Liver (tissue), 9 donors: ENCODE measurements around the gene TRAPPC8. TPM values are rescaled to one million over a fixed set of nuclear protein-coding genes. Genes with fewer than 3 reads are reported as not detected.

ENCODE experiments used
- DNase-seq: peaks from one replicate; pipeline ENCODE4 v3.0.0-alpha.2; 2017; ENCODE audit warnings: low spot score
- H3K27ac ChIP-seq, 2 donors: one replicate each; pipeline ENCODE4 v1.7.0; 2013; ENCODE audit warnings: inconsistent platforms in 2 of 2, low read length in 2 of 2, control low read depth in 1 of 2, low read depth in 1 of 2, mild to moderate bottlenecking in 1 of 2
- H3K27me3 ChIP-seq, 4 donors: one replicate each; pipeline versions ENCODE4 v1.6.1 to v1.7.0; 2013; ENCODE audit warnings: low read length in 3 of 4, inconsistent platforms in 1 of 4, mild to moderate bottlenecking in 1 of 4, moderate library complexity in 1 of 4; ENCODE audit not compliant: control insufficient read depth in 4 of 4, insufficient read depth in 4 of 4
- H3K36me3 ChIP-seq, 4 donors: one replicate each; pipeline versions ENCODE4 v1.6.1 to v1.7.0; 2013; ENCODE audit warnings: low read length in 3 of 4, mild to moderate bottlenecking in 3 of 4, low read depth in 1 of 4, moderate library complexity in 1 of 4; ENCODE audit not compliant: control insufficient read depth in 4 of 4, insufficient read depth in 3 of 4
- H3K4me1 ChIP-seq, 4 donors: one replicate each; pipeline versions ENCODE4 v1.6.1 to v1.7.0; 2013; ENCODE audit warnings: low read length in 3 of 4, mild to moderate bottlenecking in 3 of 4, moderate library complexity in 1 of 4; ENCODE audit not compliant: control insufficient read depth in 4 of 4, insufficient read depth in 4 of 4
- H3K4me3 ChIP-seq, 3 donors: one replicate each; pipeline versions ENCODE4 v1.6.1 to v1.7.0; 2013; ENCODE audit warnings: low read length in 3 of 3, control low read depth in 1 of 3, low read depth in 1 of 3, mild to moderate bottlenecking in 1 of 3
- H3K9ac ChIP-seq, 2 donors: one replicate each; pipeline ENCODE4 v1.7.0; 2013; ENCODE audit warnings: low read length in 2 of 2, mild to moderate bottlenecking in 2 of 2, moderate library complexity in 2 of 2, control low read depth in 1 of 2, low read depth in 1 of 2
- H3K9me3 ChIP-seq, 4 donors: one replicate each; pipeline versions ENCODE4 v1.6.1 to v1.7.0; 2013; ENCODE audit warnings: low read length in 3 of 4; ENCODE audit not compliant: control insufficient read depth in 4 of 4
- ATF3 ChIP-seq: IDR thresholded peaks from 2 replicates; pipeline ENCODE4 v1.6.1; 2016; ENCODE audit warnings: antibody characterized with exemption
- EGR1 ChIP-seq, 2 donors: IDR thresholded peaks; 2 replicates each; pipeline ENCODE4 v1.6.1; 2016 to 2018; ENCODE audit warnings: antibody characterized with exemption in 2 of 2, low read depth in 2 of 2
- FOXA1 ChIP-seq: IDR thresholded peaks from 2 replicates; pipeline ENCODE4 v1.6.1; 2016; ENCODE audit warnings: antibody characterized with exemption
- FOXA2 ChIP-seq: IDR thresholded peaks from 2 replicates; pipeline ENCODE4 v1.6.1; 2016; ENCODE audit warnings: antibody characterized with exemption
- GABPA ChIP-seq, 2 donors: IDR thresholded peaks in 1 of 2; conservative IDR thresholded peaks in 1 of 2; 2 replicates each; pipeline ENCODE4 v1.6.1; 2016; ENCODE audit warnings: antibody characterized with exemption in 2 of 2, mild to moderate bottlenecking in 1 of 2, moderate library complexity in 1 of 2
- HNF4A ChIP-seq, 2 donors: conservative IDR thresholded peaks; 2 replicates each; pipeline ENCODE4 v1.6.1; 2016; ENCODE audit warnings: antibody characterized with exemption in 2 of 2, mild to moderate bottlenecking in 2 of 2
- HNF4G ChIP-seq: IDR thresholded peaks from 2 replicates; pipeline ENCODE4 v1.6.1; 2016; ENCODE audit warnings: antibody characterized with exemption
- JUND ChIP-seq, 2 donors: IDR thresholded peaks; 2 replicates each; pipeline ENCODE4 v1.6.1; 2016; ENCODE audit warnings: antibody characterized with exemption in 2 of 2
- MAX ChIP-seq: IDR thresholded peaks from 2 replicates; pipeline ENCODE4 v1.6.1; 2016; ENCODE audit warnings: antibody characterized with exemption
- NR2F2 ChIP-seq: IDR thresholded peaks from 2 replicates; pipeline ENCODE4 v1.6.1; 2016; ENCODE audit warnings: antibody characterized with exemption
- RAD21 ChIP-seq, 2 donors: IDR thresholded peaks; 2 replicates each; pipeline ENCODE4 v1.6.1; 2016; ENCODE audit warnings: antibody characterized with exemption in 2 of 2, mild to moderate bottlenecking in 2 of 2
- REST ChIP-seq: IDR thresholded peaks from 2 replicates; pipeline ENCODE4 v1.6.1; 2016; ENCODE audit warnings: antibody characterized with exemption, mild to moderate bottlenecking
- RXRA ChIP-seq, 2 donors: IDR thresholded peaks; 2 replicates each; pipeline ENCODE4 v1.6.1; 2017 to 2018; ENCODE audit warnings: antibody characterized with exemption in 2 of 2, mild to moderate bottlenecking in 1 of 2
- SP1 ChIP-seq: IDR thresholded peaks from 2 replicates; pipeline ENCODE4 v1.6.1; 2018; ENCODE audit warnings: antibody characterized with exemption, mild to moderate bottlenecking
- TAF1 ChIP-seq: conservative IDR thresholded peaks from 2 replicates; pipeline ENCODE4 v1.6.1; 2016; ENCODE audit warnings: antibody characterized with exemption, mild to moderate bottlenecking
- YY1 ChIP-seq: IDR thresholded peaks from 2 replicates; pipeline ENCODE4 v1.6.1; 2016; ENCODE audit warnings: antibody characterized with exemption, mild to moderate bottlenecking
- WGBS: extraction: QIAGEN DNeasy Blood & Tissue Kit; methylation state at CpG from one replicate; pipeline ENCODE4 v1.1.7; 2013; 5-methylcytosine and 5-hydroxymethylcytosine counted together
- polyA plus RNA-seq, 2 donors: library from polyadenylated mRNA; stranded (reverse) in 1 of 2; unstranded in 1 of 2; fragments of 200-250 nt in 1 of 2; fragments of >200 nt in 1 of 2; fragmentation: Nextera tagmentation in 1 of 2; extraction: Ambion mirVana in 1 of 2; gene quantifications; one replicate each; pipeline versions ENCODE4 v1.2.1 to v1.2.3, GENCODE V29; 2013 to 2015
- total RNA-seq, 2 donors: library from RNA; depleted of rRNA; stranded (reverse); fragments of >200 nt; gene quantifications; one replicate each; pipeline ENCODE4 v1.2.3, GENCODE V29; 2014
- TF ChIP-seq, protein P1 (sequence below): IDR thresholded peaks from 2 replicates; pipeline ENCODE4 v1.6.1; 2016; ENCODE audit warnings: antibody characterized with exemption
- TF ChIP-seq, protein P2 (sequence below): fragments of 150-350 bp; IDR thresholded peaks from 2 replicates; pipeline ENCODE4 v1.5.1; 2017; ENCODE audit warnings: improper control_type of control experiment, low read depth, low read length; ENCODE audit not compliant: missing input control
- donor health status: healthy.
- donor health status: healthy.
- donor health status: healthy.
- donor health status: healthy.
- donor health status: healthy.

TRAPPC8 gene
- total and polyA plus RNA-seq, 4 donors: 12.2 to 46.1 (median 29.5) TPM

DNA sequence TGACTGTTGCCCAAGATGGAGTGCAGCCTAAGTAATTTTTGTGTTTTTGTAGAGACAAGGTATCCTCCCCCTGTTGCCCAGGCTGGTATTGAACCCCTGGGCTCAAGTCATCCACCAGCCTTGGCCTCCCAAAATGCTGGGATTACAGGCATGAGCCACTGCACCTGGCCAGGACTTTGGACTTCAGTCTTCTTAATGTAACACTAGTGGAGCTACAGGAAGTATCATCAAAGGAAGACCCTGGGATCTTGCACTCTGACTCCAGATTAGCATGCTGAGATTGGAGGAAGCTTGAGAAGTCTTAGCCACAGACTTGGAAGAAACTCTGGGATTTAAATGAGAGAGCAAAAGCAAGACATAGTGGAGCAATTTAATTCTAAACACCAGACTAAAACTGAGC, 37.9 kb upstream of the TRAPPC8 start:
- H3K9me3 ChIP-seq: peaks cover 0 to 2% (median 0%) of the 10 kb centered on the region in 4 donors
- peaks cover 3 to 15% (median 10%) of the 10 kb centered on the region in 4 donors for H3K4me1 ChIP-seq
- no peak overlapping the region for H3K9ac ChIP-seq
- no peaks in the 10 kb centered on the region for H3K36me3 ChIP-seq
- H3K27ac ChIP-seq: no peak overlapping the region
- H3K4me3 ChIP-seq: no peak overlapping the region
- TF ChIP-seq YY1 (no peak), HNF4A (conservative IDR thresholded peaks at IDR 0.05) (peak in 1 of 2 donors; percentile 11), TAF1 (no peak), EGR1 (IDR thresholded peaks at IDR 0.05; ENCODE audit: low read depth in 2 of 2) (no peak)
- DNase-seq: no peak
- H3K27me3 ChIP-seq: no peaks in the 10 kb centered on the region

- 90% methylated on average over 2 of the region's 2 CpGs for WGBS
- no peak for DNase-seq
- H3K9ac ChIP-seq: no peak overlapping the region
- no peaks in the 10 kb centered on the region for H3K36me3 ChIP-seq
- peaks cover 3 to 15% (median 10%) of the 10 kb centered on the region in 4 donors for H3K4me1 ChIP-seq
- TF ChIP-seq HNF4G: no peak
- TF ChIP-seq REST: no peak
- no peaks in the 10 kb centered on the region for H3K27me3 ChIP-seq
- H3K27ac ChIP-seq: no peak overlapping the region
- peaks cover 0 to 5% (median under 1%) of the 10 kb centered on the region in 4 donors for H3K9me3 ChIP-seq
- no peak overlapping the region for H3K4me3 ChIP-seq
These were observed 36.8 kb upstream of the TRAPPC8 start for GRCh38 chr18:31979714-31980113.

- TF ChIP-seq REST: no peak
- no peak for TF ChIP-seq HNF4A (conservative IDR thresholded peaks at IDR 0.05)
- TF ChIP-seq ATF3: no peak
- TF ChIP-seq, protein P1, sequence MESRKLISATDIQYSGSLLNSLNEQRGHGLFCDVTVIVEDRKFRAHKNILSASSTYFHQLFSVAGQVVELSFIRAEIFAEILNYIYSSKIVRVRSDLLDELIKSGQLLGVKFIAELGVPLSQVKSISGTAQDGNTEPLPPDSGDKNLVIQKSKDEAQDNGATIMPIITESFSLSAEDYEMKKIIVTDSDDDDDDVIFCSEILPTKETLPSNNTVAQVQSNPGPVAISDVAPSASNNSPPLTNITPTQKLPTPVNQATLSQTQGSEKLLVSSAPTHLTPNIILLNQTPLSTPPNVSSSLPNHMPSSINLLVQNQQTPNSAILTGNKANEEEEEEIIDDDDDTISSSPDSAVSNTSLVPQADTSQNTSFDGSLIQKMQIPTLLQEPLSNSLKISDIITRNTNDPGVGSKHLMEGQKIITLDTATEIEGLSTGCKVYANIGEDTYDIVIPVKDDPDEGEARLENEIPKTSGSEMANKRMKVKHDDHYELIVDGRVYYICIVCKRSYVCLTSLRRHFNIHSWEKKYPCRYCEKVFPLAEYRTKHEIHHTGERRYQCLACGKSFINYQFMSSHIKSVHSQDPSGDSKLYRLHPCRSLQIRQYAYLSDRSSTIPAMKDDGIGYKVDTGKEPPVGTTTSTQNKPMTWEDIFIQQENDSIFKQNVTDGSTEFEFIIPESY: no peak
- no peak for TF ChIP-seq MAX
- no peak for TF ChIP-seq JUND (IDR thresholded peaks at IDR 0.05)
- TF ChIP-seq, protein P2, sequence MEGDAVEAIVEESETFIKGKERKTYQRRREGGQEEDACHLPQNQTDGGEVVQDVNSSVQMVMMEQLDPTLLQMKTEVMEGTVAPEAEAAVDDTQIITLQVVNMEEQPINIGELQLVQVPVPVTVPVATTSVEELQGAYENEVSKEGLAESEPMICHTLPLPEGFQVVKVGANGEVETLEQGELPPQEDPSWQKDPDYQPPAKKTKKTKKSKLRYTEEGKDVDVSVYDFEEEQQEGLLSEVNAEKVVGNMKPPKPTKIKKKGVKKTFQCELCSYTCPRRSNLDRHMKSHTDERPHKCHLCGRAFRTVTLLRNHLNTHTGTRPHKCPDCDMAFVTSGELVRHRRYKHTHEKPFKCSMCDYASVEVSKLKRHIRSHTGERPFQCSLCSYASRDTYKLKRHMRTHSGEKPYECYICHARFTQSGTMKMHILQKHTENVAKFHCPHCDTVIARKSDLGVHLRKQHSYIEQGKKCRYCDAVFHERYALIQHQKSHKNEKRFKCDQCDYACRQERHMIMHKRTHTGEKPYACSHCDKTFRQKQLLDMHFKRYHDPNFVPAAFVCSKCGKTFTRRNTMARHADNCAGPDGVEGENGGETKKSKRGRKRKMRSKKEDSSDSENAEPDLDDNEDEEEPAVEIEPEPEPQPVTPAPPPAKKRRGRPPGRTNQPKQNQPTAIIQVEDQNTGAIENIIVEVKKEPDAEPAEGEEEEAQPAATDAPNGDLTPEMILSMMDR: no peak
- TF ChIP-seq RAD21 (IDR thresholded peaks at IDR 0.05): no peak
- TF ChIP-seq GABPA (IDR thresholded peaks at IDR 0.05 in 1 of 2, conservative IDR thresholded peaks at IDR 0.05 in 1 of 2): no peak
- TF ChIP-seq FOXA2: no peak
- no peak for TF ChIP-seq NR2F2
- no peak for TF ChIP-seq RXRA (IDR thresholded peaks at IDR 0.05)
- TF ChIP-seq TAF1: no peak
- no peak for TF ChIP-seq FOXA1
- no peak for TF ChIP-seq SP1
- H3K36me3 ChIP-seq: no peaks in the 10 kb centered on the region
- H3K4me3 ChIP-seq: no peak overlapping the region
- no peaks in the 10 kb centered on the region for H3K27me3 ChIP-seq
- H3K4me1 ChIP-seq: peaks cover 2 to 12% (median 8%) of the 10 kb centered on the region in 4 donors
- WGBS: 97% methylated on average over 5 of the region's 5 CpGs
- H3K9ac ChIP-seq: no peak overlapping the region
- no peak overlapping the region for H3K27ac ChIP-seq
- H3K9me3 ChIP-seq: peaks cover 0 to 12% (median 7%) of the 10 kb centered on the region in 4 donors
- no peak for DNase-seq
These were observed 35.7 kb upstream of the TRAPPC8 start for GRCh38 chr18:31978616-31979015.
